GM12878 (cell line): Measurements from ENCODE around the gene RPAP3. TPM values are rescaled to one million over a fixed set of nuclear protein-coding genes. Genes with fewer than 3 reads are reported as not detected.

Experiments
- CBX5 ChIP-seq: sonication (generic); IDR thresholded peaks from 2 replicates; pipeline ENCODE4 v1.6.1; 2016; ENCODE audit warnings: low read depth, moderate library complexity, mild to moderate bottlenecking, inconsistent platforms
- CEBPZ ChIP-seq: fragments of 150-350 bp; IDR thresholded peaks from 2 replicates; pipeline ENCODE4 v1.6.1; 2016; ENCODE audit warnings: low read depth, low read length
- NFYB ChIP-seq: IDR thresholded peaks from 2 replicates; pipeline ENCODE4 v1.6.1; 2011; ENCODE audit warnings: low read depth, mild to moderate bottlenecking, low read length, improper control_type of control experiment, moderate library complexity; ENCODE audit not compliant: insufficient read depth
- RELA ChIP-seq: fragments of 450-650 bp; IDR thresholded peaks from 2 replicates; pipeline ENCODE4 v1.8.0; 2014; ENCODE audit warnings: borderline replicate concordance; ENCODE audit not compliant: partially characterized antibody
- SMAD1 ChIP-seq: fragments of 450-650 bp; IDR thresholded peaks from 2 replicates; pipeline ENCODE4 v1.6.1; 2018; ENCODE audit warnings: mild to moderate bottlenecking, low read depth; ENCODE audit not compliant: partially characterized antibody
- YBX1 ChIP-seq: fragments of 450-650 bp; IDR thresholded peaks from 2 replicates; pipeline ENCODE4 v1.6.1; 2016; ENCODE audit warnings: antibody characterized with exemption
- ZZZ3 ChIP-seq: IDR thresholded peaks from 2 replicates; pipeline ENCODE4 v1.6.1; 2011; ENCODE audit warnings: low read depth; ENCODE audit not compliant: control insufficient read depth, insufficient read length
- polyA plus RNA-seq, 11 experiments: library from polyadenylated mRNA; depleted of rRNA in 4 of 11; unstranded in 6 of 11; stranded (reverse) in 5 of 11; fragments of >200 nt; fragmentation: Nextera tagmentation in 4 of 11; fragmentation: Illumina TruSeq in 1 of 11; extraction: Ambion mirVana in 4 of 11; extraction: Trizol in 1 of 11; gene quantifications; 1 replicate in 1 of 11; 2 replicates in 10 of 11; pipeline versions ENCODE4 v1.2.1 to v1.2.3, GENCODE V29; 2011 to 2016; ENCODE audit warnings: inconsistent platforms in 2 of 11, missing spikeins in 2 of 11, low read depth in 1 of 11
- total RNA-seq, 4 experiments: library from RNA; depleted of rRNA in 3 of 4; stranded (reverse); fragments of >200 nt in 3 of 4; fragmentation: Illumina TruSeq in 1 of 4; extraction: Trizol in 1 of 4; gene quantifications; 2 replicates each; pipeline versions ENCODE4 v1.2.1 to v1.2.3, GENCODE V29; 2013 to 2021
- TF ChIP-seq, protein P1 (sequence below): IDR thresholded peaks from 2 replicates; pipeline ENCODE4 v1.6.1; 2012; ENCODE audit warnings: low read depth, low read length, improper control_type of control experiment
- TF ChIP-seq, protein P2 (sequence below): fragments of 450-650 bp; IDR thresholded peaks from 2 replicates; pipeline ENCODE4 v1.6.1; 2017; ENCODE audit warnings: mild to moderate bottlenecking, low read depth, inconsistent platforms; ENCODE audit not compliant: poor library complexity, severe bottlenecking
- TF ChIP-seq, protein P3 (sequence below): fragments of 450-650 bp; IDR thresholded peaks from 2 replicates; pipeline ENCODE4 v1.6.1; 2017; ENCODE audit warnings: mild to moderate bottlenecking

The RPAP3 gene
- total and polyA plus RNA-seq, 10 of the 15 experiments (the other 5 are each of a cell fraction or from before 2014, with no cell fraction given): 14.1 to 50.6 (median 28.4) TPM

- TF ChIP-seq CEBPZ (no peak), CBX5 (no peak), ZZZ3 (no peak), RELA (no peak), NFYB (no peak), YBX1 (no peak), SMAD1 (no peak)
- TF ChIP-seq, protein P1, sequence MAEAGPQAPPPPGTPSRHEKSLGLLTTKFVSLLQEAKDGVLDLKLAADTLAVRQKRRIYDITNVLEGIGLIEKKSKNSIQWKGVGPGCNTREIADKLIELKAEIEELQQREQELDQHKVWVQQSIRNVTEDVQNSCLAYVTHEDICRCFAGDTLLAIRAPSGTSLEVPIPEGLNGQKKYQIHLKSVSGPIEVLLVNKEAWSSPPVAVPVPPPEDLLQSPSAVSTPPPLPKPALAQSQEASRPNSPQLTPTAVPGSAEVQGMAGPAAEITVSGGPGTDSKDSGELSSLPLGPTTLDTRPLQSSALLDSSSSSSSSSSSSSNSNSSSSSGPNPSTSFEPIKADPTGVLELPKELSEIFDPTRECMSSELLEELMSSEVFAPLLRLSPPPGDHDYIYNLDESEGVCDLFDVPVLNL: no peak
- TF ChIP-seq, protein P2, sequence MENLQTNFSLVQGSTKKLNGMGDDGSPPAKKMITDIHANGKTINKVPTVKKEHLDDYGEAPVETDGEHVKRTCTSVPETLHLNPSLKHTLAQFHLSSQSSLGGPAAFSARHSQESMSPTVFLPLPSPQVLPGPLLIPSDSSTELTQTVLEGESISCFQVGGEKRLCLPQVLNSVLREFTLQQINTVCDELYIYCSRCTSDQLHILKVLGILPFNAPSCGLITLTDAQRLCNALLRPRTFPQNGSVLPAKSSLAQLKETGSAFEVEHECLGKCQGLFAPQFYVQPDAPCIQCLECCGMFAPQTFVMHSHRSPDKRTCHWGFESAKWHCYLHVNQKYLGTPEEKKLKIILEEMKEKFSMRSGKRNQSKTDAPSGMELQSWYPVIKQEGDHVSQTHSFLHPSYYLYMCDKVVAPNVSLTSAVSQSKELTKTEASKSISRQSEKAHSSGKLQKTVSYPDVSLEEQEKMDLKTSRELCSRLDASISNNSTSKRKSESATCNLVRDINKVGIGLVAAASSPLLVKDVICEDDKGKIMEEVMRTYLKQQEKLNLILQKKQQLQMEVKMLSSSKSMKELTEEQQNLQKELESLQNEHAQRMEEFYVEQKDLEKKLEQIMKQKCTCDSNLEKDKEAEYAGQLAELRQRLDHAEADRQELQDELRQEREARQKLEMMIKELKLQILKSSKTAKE: no peak
- TF ChIP-seq, protein P3, sequence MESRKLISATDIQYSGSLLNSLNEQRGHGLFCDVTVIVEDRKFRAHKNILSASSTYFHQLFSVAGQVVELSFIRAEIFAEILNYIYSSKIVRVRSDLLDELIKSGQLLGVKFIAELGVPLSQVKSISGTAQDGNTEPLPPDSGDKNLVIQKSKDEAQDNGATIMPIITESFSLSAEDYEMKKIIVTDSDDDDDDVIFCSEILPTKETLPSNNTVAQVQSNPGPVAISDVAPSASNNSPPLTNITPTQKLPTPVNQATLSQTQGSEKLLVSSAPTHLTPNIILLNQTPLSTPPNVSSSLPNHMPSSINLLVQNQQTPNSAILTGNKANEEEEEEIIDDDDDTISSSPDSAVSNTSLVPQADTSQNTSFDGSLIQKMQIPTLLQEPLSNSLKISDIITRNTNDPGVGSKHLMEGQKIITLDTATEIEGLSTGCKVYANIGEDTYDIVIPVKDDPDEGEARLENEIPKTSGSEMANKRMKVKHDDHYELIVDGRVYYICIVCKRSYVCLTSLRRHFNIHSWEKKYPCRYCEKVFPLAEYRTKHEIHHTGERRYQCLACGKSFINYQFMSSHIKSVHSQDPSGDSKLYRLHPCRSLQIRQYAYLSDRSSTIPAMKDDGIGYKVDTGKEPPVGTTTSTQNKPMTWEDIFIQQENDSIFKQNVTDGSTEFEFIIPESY: no peak
Observed at GRCh38 chr12:47733142-47733541, 27.3 kb upstream of the RPAP3 start (continued).
